ENCODE results near the gene HNF4A. TPM values are rescaled to one million over a fixed set of nuclear protein-coding genes. Genes with fewer than 3 reads are reported as not detected.

Gene HNF4A
- total RNA-seq, 4 donors from 2014 or later: 173 to 471 (median 252) TPM

- in situ Hi-C loops (cut with MboI; ENCODE audit: low pct_ligation_motif_present in 1 of 4, low pct_unique_long_range_greater_than_20kb in 1 of 4, low sequenced_read_pairs in 3 of 4) (loop anchor here in 2 of 4 donors (10.0 to 25.0 kb wide), 2 partner anchors 96 to 199 kb away; partner anchors contain the start of gene OSER1 (in 2 of the 2)), intact Hi-C loops (cut with DNase I; ENCODE audit: low total_unique reads) (no loop called here)
- DNase-seq: peak; percentile 99
- Histone ChIP-seq H3K4me1 (peaks cover 0 to 21% (median 16%) of the 10 kb centered on the region in 4 donors), H3K27ac (peak within 1 kb of the TSS; percentile 64 to 88 (median 84)), H3K27me3 (no peaks in the 10 kb centered on the region), H3K4me3 (peak within 1 kb of the TSS; percentile 58 to 77 (median 64)), H3K9me3 (no peaks in the 10 kb centered on the region), H3K36me3 (no peaks in the 10 kb centered on the region)
- TF ChIP-seq EP300 (IDR thresholded peaks at IDR 0.05; ENCODE audit: low read depth) (no peak), POLR2AphosphoS5 (IDR thresholded peaks at IDR 0.05) (peak; percentile 82 to 92 (median 89)), POLR2A (IDR thresholded peaks at IDR 0.05) (peak; percentile 53), CTCF (IDR thresholded peaks at IDR 0.05) (peak; percentile 87 to 98 (median 95))
- WGBS, 2 donors (ENCODE audit: low coverage in 1 of 2): 3 to 80% methylated on average over 1 to 32 of the region's 70 CpGs
Observed at GRCh38 chr20:44310664-44311639, 44.5 kb upstream of the HNF4A start, which contains the start of gene FITM2. FITM2 (minus strand) TSS chr20:44311202; CDS start chr20:44311148, 54 bp downstream.

- no peak for DNase-seq
- no peak overlapping the region for H3K4me3 ChIP-seq
- H3K4me1 ChIP-seq: peaks cover 0 to 10% (median 6%) of the 10 kb centered on the region in 4 donors
- no peak overlapping the region for H3K27ac ChIP-seq
- intact Hi-C loops (cut with DNase I; ENCODE audit: low total_unique reads): no loop called here
- H3K36me3 ChIP-seq: no peaks in the 10 kb centered on the region
- H3K9me3 ChIP-seq: no peaks in the 10 kb centered on the region
- in situ Hi-C loops (cut with MboI; ENCODE audit: low pct_ligation_motif_present in 1 of 4, low pct_unique_long_range_greater_than_20kb in 1 of 4, low sequenced_read_pairs in 3 of 4): loop anchor here in 2 of 4 donors (10.0 to 25.0 kb wide), 2 partner anchors 100 to 203 kb away; partner anchors contain the start of gene OSER1 (in 2 of the 2)
- no peak for TF ChIP-seq CTCF (IDR thresholded peaks at IDR 0.05)
- H3K27me3 ChIP-seq: no peaks in the 10 kb centered on the region
Observed at GRCh38 chr20:44314870-44315269, 40.6 kb upstream of the HNF4A start.

GRCh38 chr20:44319839-44320422 lies 35.6 kb upstream of the HNF4A start:
- no peak for TF ChIP-seq POLR2AphosphoS5 (IDR thresholded peaks at IDR 0.05)
- no peak for TF ChIP-seq POLR2A (IDR thresholded peaks at IDR 0.05)
- no peak for TF ChIP-seq CTCF (IDR thresholded peaks at IDR 0.05)
- TF ChIP-seq EP300 (IDR thresholded peaks at IDR 0.05; ENCODE audit: low read depth): no peak
- Histone ChIP-seq H3K4me1 (peaks cover 0 to 9% (median 8%) of the 10 kb centered on the region in 4 donors), H3K36me3 (no peaks in the 10 kb centered on the region), H3K4me3 (no peak overlapping the region), H3K27ac (no peak overlapping the region), H3K27me3 (no peaks in the 10 kb centered on the region), H3K9me3 (no peaks in the 10 kb centered on the region)
- intact Hi-C loops (cut with DNase I; ENCODE audit: low total_unique reads) (no loop called here), in situ Hi-C loops (cut with MboI; ENCODE audit: low pct_ligation_motif_present in 1 of 4, low pct_unique_long_range_greater_than_20kb in 1 of 4, low sequenced_read_pairs in 3 of 4) (loop anchor here in 2 of 4 donors (10.0 to 25.0 kb wide), 2 partner anchors 105 to 208 kb away; partner anchors contain the start of gene OSER1 (in 2 of the 2))
- WGBS, 2 donors (ENCODE audit: low coverage in 1 of 2): 83 to 89% methylated on average over 2 of the region's 2 CpGs
- DNase-seq: no peak

GRCh38 chr20:44324343-44324742 lies 31.2 kb upstream of the HNF4A start:
- H3K9me3 ChIP-seq: no peaks in the 10 kb centered on the region
- intact Hi-C loops (cut with DNase I; ENCODE audit: low total_unique reads): no loop called here
- no peaks in the 10 kb centered on the region for H3K36me3 ChIP-seq
- peaks cover 17% of the 10 kb centered on the region for H3K27me3 ChIP-seq
- TF ChIP-seq EP300 (IDR thresholded peaks at IDR 0.05; ENCODE audit: low read depth): no peak
- TF ChIP-seq POLR2AphosphoS5 (IDR thresholded peaks at IDR 0.05): peak in 2 of 3 donors; percentile 29 to 71
- no peak for TF ChIP-seq POLR2A (IDR thresholded peaks at IDR 0.05)
- TF ChIP-seq CTCF (IDR thresholded peaks at IDR 0.05): peak in 1 of 5 experiments; percentile 8
- peak; percentile 78 for DNase-seq
- peaks cover 0 to 19% (median 17%) of the 10 kb centered on the region in 4 donors for H3K4me1 ChIP-seq
- H3K27ac ChIP-seq: peak overlapping the region; percentile 58 to 72 (median 65)
- WGBS, 2 donors (ENCODE audit: low coverage in 1 of 2): 23% methylated on average over 1 of the region's 1 CpG; no CpG with 5 or more reads in 1 of the 2 donors
- in situ Hi-C loops (cut with MboI; ENCODE audit: low pct_ligation_motif_present in 1 of 4, low pct_unique_long_range_greater_than_20kb in 1 of 4, low sequenced_read_pairs in 3 of 4): loop anchor here in 1 of 4 donors (25.0 kb wide), 1 partner anchor 212 kb away; no protein-coding TSS in a partner anchor
- H3K4me3 ChIP-seq: no peak overlapping the region
